ENCODE results near the gene IER2.

Gene IER2

GRCh38 chr19:13150187-13150930 lies at the start of gene IER2, which contains the start of gene STX10:
TSS of gene IER2 (plus strand) at chr19:13150411. CDS start at chr19:13153187, 2,776 bp downstream.
TSS of gene STX10 (minus strand) at chr19:13150375. CDS start at chr19:13150173, 202 bp downstream.
- Mint-ChIP-seq H3K27ac (peak within 1 kb of the TSS; percentile 95), H3K36me3 (ENCODE audit: low read depth) (peaks cover 37% of the 10 kb centered on the region), H3K9me3 (no peaks in the 10 kb centered on the region), H3K4me1 (ENCODE audit: low read depth) (peaks cover 28% of the 10 kb centered on the region), H3K27me3 (no peaks in the 10 kb centered on the region), H3K4me3 (peak within 1 kb of the TSS; percentile 99)

- H3K27ac Mint-ChIP-seq, result no peak overlapping the region
Observed at GRCh38 chr19:13100841-13101589, 49.2 kb upstream of the IER2 start.

GRCh38 chr19:13101590-13102415 lies 48.4 kb upstream of the IER2 start:
- H3K9me3 Mint-ChIP-seq, result no peaks in the 10 kb centered on the region
- H3K4me1 Mint-ChIP-seq (ENCODE audit: low read depth), result peaks cover 67% of the 10 kb centered on the region
- peaks cover 9% of the 10 kb centered on the region for H3K27me3 Mint-ChIP-seq
- peak overlapping the region; percentile 75 for H3K4me3 Mint-ChIP-seq
- H3K27ac Mint-ChIP-seq, result peak overlapping the region; percentile 66
- H3K36me3 Mint-ChIP-seq (ENCODE audit: low read depth), result peaks cover 12% of the 10 kb centered on the region

More at GRCh38 chr19:13100841-13101589, 49.2 kb upstream of the IER2 start:
- Mint-ChIP-seq H3K9me3 (no peaks in the 10 kb centered on the region), H3K4me1 (ENCODE audit: low read depth) (peaks cover 73% of the 10 kb centered on the region), H3K27me3 (peaks cover 16% of the 10 kb centered on the region), H3K4me3 (peak overlapping the region; percentile 75), H3K36me3 (ENCODE audit: low read depth) (peaks cover 8% of the 10 kb centered on the region)

- Mint-ChIP-seq H3K4me1 (ENCODE audit: low read depth) (peaks cover 62% of the 10 kb centered on the region), H3K27me3 (peaks cover 4% of the 10 kb centered on the region), H3K4me3 (peak overlapping the region; percentile 75)
Observed at GRCh38 chr19:13102416-13102665, 47.9 kb upstream of the IER2 start.

GRCh38 chr19:13102666-13103580 lies 47.3 kb upstream of the IER2 start, which contains the start of gene LYL1:
TSS of gene LYL1 (minus strand) at chr19:13102858. CDS start at chr19:13101171, 1,687 bp downstream.
- Mint-ChIP-seq H3K27ac (peak within 1 kb of the TSS; percentile 66), H3K9me3 (no peaks in the 10 kb centered on the region), H3K27me3 (peaks cover 3% of the 10 kb centered on the region), H3K4me1 (ENCODE audit: low read depth) (peaks cover 60% of the 10 kb centered on the region), H3K4me3 (peak within 1 kb of the TSS; percentile 75), H3K36me3 (ENCODE audit: low read depth) (peaks cover 18% of the 10 kb centered on the region)

More at GRCh38 chr19:13102416-13102665, 47.9 kb upstream of the IER2 start:
- H3K36me3 Mint-ChIP-seq (ENCODE audit: low read depth), result peaks cover 14% of the 10 kb centered on the region
- H3K9me3 Mint-ChIP-seq, result no peaks in the 10 kb centered on the region
- H3K27ac Mint-ChIP-seq, result no peak overlapping the region

- peaks cover 52% of the 10 kb centered on the region for H3K4me1 Mint-ChIP-seq (ENCODE audit: low read depth)
- no peak overlapping the region for H3K27ac Mint-ChIP-seq
Observed at GRCh38 chr19:13103581-13104359, 46.4 kb upstream of the IER2 start.

GRCh38 chr19:13104360-13104847 lies 45.8 kb upstream of the IER2 start:
- Mint-ChIP-seq H3K4me1 (ENCODE audit: low read depth) (peaks cover 48% of the 10 kb centered on the region), H3K9me3 (no peaks in the 10 kb centered on the region), H3K4me3 (peak overlapping the region; percentile 82), H3K27ac (peak overlapping the region; percentile 83), H3K27me3 (no peaks in the 10 kb centered on the region), H3K36me3 (ENCODE audit: low read depth) (peaks cover 22% of the 10 kb centered on the region)

More at GRCh38 chr19:13103581-13104359, 46.4 kb upstream of the IER2 start:
- peaks cover 18% of the 10 kb centered on the region for H3K36me3 Mint-ChIP-seq (ENCODE audit: low read depth)
- H3K27me3 Mint-ChIP-seq, result peaks cover 3% of the 10 kb centered on the region
- no peaks in the 10 kb centered on the region for H3K9me3 Mint-ChIP-seq
- peak overlapping the region; percentile 82 for H3K4me3 Mint-ChIP-seq

- Mint-ChIP-seq H3K4me1 (ENCODE audit: low read depth) (peaks cover 42% of the 10 kb centered on the region), H3K36me3 (ENCODE audit: low read depth) (peaks cover 22% of the 10 kb centered on the region), H3K4me3 (peak overlapping the region; percentile 82), H3K27me3 (no peaks in the 10 kb centered on the region), H3K9me3 (no peaks in the 10 kb centered on the region), H3K27ac (peak overlapping the region; percentile 83)
Observed at GRCh38 chr19:13104848-13105711, 45.1 kb upstream of the IER2 start.

GRCh38 chr19:13109361-13110098 lies 40.7 kb upstream of the IER2 start:
- H3K4me3 Mint-ChIP-seq, result no peak overlapping the region
- no peak overlapping the region for H3K27ac Mint-ChIP-seq
- peaks cover 31% of the 10 kb centered on the region for H3K36me3 Mint-ChIP-seq (ENCODE audit: low read depth)
- no peaks in the 10 kb centered on the region for H3K27me3 Mint-ChIP-seq
- H3K9me3 Mint-ChIP-seq, result no peaks in the 10 kb centered on the region
- peaks cover 20% of the 10 kb centered on the region for H3K4me1 Mint-ChIP-seq (ENCODE audit: low read depth)

- no peak overlapping the region for H3K4me3 Mint-ChIP-seq
- no peaks in the 10 kb centered on the region for H3K9me3 Mint-ChIP-seq
Observed at GRCh38 chr19:13110099-13110610, 40.1 kb upstream of the IER2 start.

GRCh38 chr19:13112555-13112954 lies 37.7 kb upstream of the IER2 start:
- Mint-ChIP-seq H3K4me3 (no peak overlapping the region), H3K4me1 (ENCODE audit: low read depth) (peaks cover 33% of the 10 kb centered on the region), H3K36me3 (ENCODE audit: low read depth) (peaks cover 32% of the 10 kb centered on the region), H3K27ac (no peak overlapping the region), H3K9me3 (no peaks in the 10 kb centered on the region), H3K27me3 (no peaks in the 10 kb centered on the region)

More at GRCh38 chr19:13110099-13110610, 40.1 kb upstream of the IER2 start:
- peaks cover 31% of the 10 kb centered on the region for H3K36me3 Mint-ChIP-seq (ENCODE audit: low read depth)
- peaks cover 19% of the 10 kb centered on the region for H3K4me1 Mint-ChIP-seq (ENCODE audit: low read depth)
- no peaks in the 10 kb centered on the region for H3K27me3 Mint-ChIP-seq
- H3K27ac Mint-ChIP-seq, result no peak overlapping the region

GRCh38 chr19:13115936-13116281 lies 34.3 kb upstream of the IER2 start:
- H3K27ac Mint-ChIP-seq, result peak overlapping the region; percentile 93
- peak overlapping the region; percentile 98 for H3K4me3 Mint-ChIP-seq
- H3K27me3 Mint-ChIP-seq, result no peaks in the 10 kb centered on the region
- peaks cover 25% of the 10 kb centered on the region for H3K36me3 Mint-ChIP-seq (ENCODE audit: low read depth)
- peaks cover 53% of the 10 kb centered on the region for H3K4me1 Mint-ChIP-seq (ENCODE audit: low read depth)
- H3K9me3 Mint-ChIP-seq, result no peaks in the 10 kb centered on the region

All from stimulated activated naive CD8-positive, alpha-beta T cell treated with anti-CD3 and anti-CD28 coated beads, Interleukin-15, Interleukin-2, amounts not matched to agents 100 ng/mL and 50 ng/mL, for 24 hours (primary cell).